K562 (cell line): ENCODE data around the gene TRRAP. TPM values are rescaled to one million over a fixed set of nuclear protein-coding genes. Genes with fewer than 3 reads are reported as not detected.

Experiments used
- ATAC-seq: fragments of 200-7000 bp; cut with Tn5 transposase; 3 replicates; pipeline ENCODE4 v1.9.1; 2020; ENCODE audit warnings: moderate library complexity
- BruUV-seq: library from RNA; stranded (reverse); fragments of 400-500 nt; replicated peaks from 2 replicates; lab custom pipeline; 2021; lab: Mats Ljungman, UMichigan
- CTCF ChIA-PET: fragments of 300-600 bp; formaldehyde crosslinking; extraction: SDS; loops from one replicate; lab custom pipeline; 2021; ENCODE audit warnings: low intra/inter-chr PET ratio; lab: Yijun Ruan, JAX
- POLR2A ChIA-PET: fragments of 300-600, 350-650 bp; sonication (Branson Sonifier 250); formaldehyde crosslinking; extraction: SDS; loops from one replicate; lab custom pipeline; 2021; ENCODE audit warnings: antibody characterized with exemption, inconsistent platforms; lab: Yijun Ruan, JAX
- DNase-seq, 4 experiments: peaks; one replicate each; pipeline versions ENCODE4 v3.0.0 to v3.0.0-alpha.2; 2011 to 2018; ENCODE audit warnings: low spot score in 3 of 4, mixed read lengths in 3 of 4; ENCODE audit errors: extremely low read depth in 1 of 4
- FAIRE-seq: peaks from 2 replicates; lab custom pipeline; 2011; peaks lifted over from hg19 to GRCh38; lab: Jason Lieb, UNC
- H2AFZ ChIP-seq: 2 replicates; pipeline ENCODE4 v1.6.0; 2011; ENCODE audit warnings: low read depth, low read length, control low read depth, inconsistent platforms
- H3K27ac ChIP-seq: fragments of 200-600 bp; 3 replicates; pipeline ENCODE4 v1.8.0; 2011; ENCODE audit warnings: low read depth, mild to moderate bottlenecking, control low read depth, inconsistent platforms, low read length, moderate library complexity, mixed read lengths; ENCODE audit errors: extremely low read depth
- H3K27me3 ChIP-seq, 2 experiments: fragments of 300-600 bp in 1 of 2; 2 replicates in 1 of 2; 3 replicates in 1 of 2; pipeline versions ENCODE4 v1.6.0 to v1.8.0; 2011; ENCODE audit warnings: inconsistent platforms in 2 of 2, low read length in 2 of 2, mild to moderate bottlenecking in 1 of 2, mixed read lengths in 1 of 2, moderate library complexity in 1 of 2; ENCODE audit not compliant: control insufficient read depth in 2 of 2, insufficient read depth in 2 of 2
- H3K36me3 ChIP-seq: fragments of 300-600 bp; 3 replicates; pipeline ENCODE4 v1.8.0; 2011; ENCODE audit warnings: mild to moderate bottlenecking, low read length, inconsistent platforms; ENCODE audit not compliant: control insufficient read depth, insufficient read depth
- H3K4me1 ChIP-seq, 2 experiments: fragments of 200-600 bp in 1 of 2; replicated peaks in 1 of 2; 2 replicates in 1 of 2; 3 replicates in 1 of 2; pipeline versions ENCODE4 v1.5.1 to v1.8.0; 2011; ENCODE audit warnings: inconsistent platforms in 2 of 2, low read length in 2 of 2, mild to moderate bottlenecking in 1 of 2, mixed read lengths in 1 of 2, moderate library complexity in 1 of 2; ENCODE audit not compliant: control insufficient read depth in 2 of 2, insufficient read depth in 2 of 2
- H3K4me2 ChIP-seq: 2 replicates; pipeline ENCODE4 v1.6.1; 2011; ENCODE audit warnings: low read length, control low read depth, inconsistent platforms, mixed read lengths; ENCODE audit not compliant: insufficient read depth
- H3K4me3 ChIP-seq: fragments of 200-600 bp; sonication (generic), shearing (Covaris generic); 2 replicates; pipeline ENCODE4 v1.5.1; 2016; ENCODE audit warnings: control low read depth, inconsistent platforms
- H3K79me2 ChIP-seq: fragments of 200-600 bp; 3 replicates; pipeline ENCODE4 v1.8.0; 2011; ENCODE audit warnings: low read length, inconsistent platforms; ENCODE audit not compliant: control insufficient read depth, insufficient read depth
- H3K9ac ChIP-seq, 2 experiments: 2 replicates each; pipeline versions ENCODE4 v1.6.0 to v1.6.1; 2011; ENCODE audit warnings: low read depth in 2 of 2, low read length in 2 of 2, control low read depth in 1 of 2, inconsistent platforms in 1 of 2, mild to moderate bottlenecking in 1 of 2, mixed read lengths in 1 of 2; ENCODE audit not compliant: insufficient read depth in 1 of 2
- H3K9me1 ChIP-seq: one replicate; pipeline ENCODE4 v1.6.0; 2011; ENCODE audit warnings: inconsistent platforms, mild to moderate bottlenecking, low read length, moderate library complexity; ENCODE audit not compliant: control insufficient read depth, insufficient read depth
- H3K9me3 ChIP-seq: replicated peaks from 2 replicates; pipeline ENCODE4 v1.5.1; 2011; ENCODE audit warnings: low read depth, low read length, inconsistent platforms; ENCODE audit not compliant: control insufficient read depth, insufficient read depth
- H4K20me1 ChIP-seq: replicated peaks from 2 replicates; pipeline ENCODE4 v1.6.1; 2011; ENCODE audit warnings: low read length, inconsistent platforms, mixed read lengths; ENCODE audit not compliant: control insufficient read depth, insufficient read depth
- ELF1 ChIP-seq: fragments of 200-800 bp; sonication (Bioruptor generic); IDR thresholded peaks from 2 replicates; pipeline ENCODE4 v1.6.1; 2016; ENCODE audit warnings: missing genetic modification characterization, missing compliant biosample characterization
- JUNB ChIP-seq: fragments of 450-650 bp; formaldehyde crosslinking; conservative IDR thresholded peaks from 2 replicates; pipeline ENCODE4 v1.4.0; 2020; ENCODE audit warnings: mild to moderate bottlenecking
- POLR2G ChIP-seq: fragments of 200-400 bp; formaldehyde crosslinking; IDR thresholded peaks from 2 replicates; pipeline ENCODE4 v1.6.1; 2017; ENCODE audit warnings: low read depth, mild to moderate bottlenecking, antibody characterized with exemption, low read length, moderate library complexity
- ZNF184 ChIP-seq: sonication (generic); formaldehyde crosslinking; IDR thresholded peaks from 2 replicates; pipeline ENCODE4 v1.5.0; 2020; ENCODE audit warnings: missing genetic modification reagents
- WGBS: fragments of 100-300 bp; shearing (Covaris generic); methylation state at CpG from one replicate; pipeline ENCODE4 v1.1.6; 2016; ENCODE audit warnings: low coverage, mixed read lengths; ENCODE audit not compliant: insufficient coverage; ENCODE audit errors: missing lambda C conversion rate; 5-methylcytosine and 5-hydroxymethylcytosine counted together
- in situ Hi-C: fragments of 300-500 bp; cut with MboI; formaldehyde crosslinking; loops from 4 replicates; pipeline ENCODE4 v1.15.0; 2018; ENCODE audit warnings: inconsistent platforms, mixed read lengths
- intact Hi-C: fragments of 100-400 bp; cut with micrococcal nuclease; formaldehyde crosslinking; loops from 2 replicates; pipeline ENCODE4 v1.14.2; 2022
- polyA plus RNA-seq, 8 experiments: library from polyadenylated mRNA; depleted of rRNA in 4 of 8; stranded (reverse) in 5 of 8; unstranded in 3 of 8; fragments of >200 nt; fragmentation: Nextera tagmentation in 2 of 8; fragmentation: Illumina TruSeq in 1 of 8; extraction: Ambion mirVana in 2 of 8; extraction: Trizol in 1 of 8; gene quantifications; 2 replicates each; pipeline versions ENCODE4 v1.2.1 to v1.2.3, GENCODE V29; 2011 to 2014; ENCODE audit warnings: inconsistent platforms in 1 of 8, missing spikeins in 1 of 8
- total RNA-seq, 7 experiments: library from RNA; depleted of rRNA in 6 of 7; stranded (reverse); fragments of >200 nt in 6 of 7; fragmentation: Illumina TruSeq in 2 of 7; extraction: Trizol in 2 of 7; gene quantifications; 2 replicates each; pipeline versions ENCODE4 v1.2.1 to v1.2.3, GENCODE V29; 2011 to 2021; ENCODE audit warnings: low replicate concordance in 1 of 7
- TF ChIP-seq, protein P1 (sequence below): sonication (generic); formaldehyde crosslinking; IDR thresholded peaks from 2 replicates; pipeline ENCODE4 v1.9.0; 2022; ENCODE audit warnings: mild to moderate bottlenecking, missing genetic modification reagents
- TF ChIP-seq, protein P2 (sequence below), 3 experiments: IDR thresholded peaks in 2 of 3; conservative IDR thresholded peaks in 1 of 3; 2 replicates each; pipeline ENCODE4 v1.5.1; 2011 to 2012; ENCODE audit warnings: low read length in 3 of 3, mild to moderate bottlenecking in 3 of 3, control low read depth in 2 of 3, improper control_type of control experiment in 1 of 3, inconsistent platforms in 1 of 3, low read depth in 1 of 3, mixed read lengths in 1 of 3, moderate library complexity in 1 of 3; ENCODE audit not compliant: insufficient read depth in 2 of 3
- TF ChIP-seq, protein P3 (sequence below): fragments of 250-450 bp; sonication (Bioruptor Pico); IDR thresholded peaks from 2 replicates; pipeline ENCODE4 v1.5.0; 2021; ENCODE audit warnings: mild to moderate bottlenecking, borderline replicate concordance
- TF ChIP-seq, protein P4 (sequence below): fragments of 250-450 bp; sonication (Bioruptor Pico); IDR thresholded peaks from 2 replicates; pipeline ENCODE4 v1.5.0; 2021

TRRAP gene
- total and polyA plus RNA-seq, 9 of the 15 experiments (the other 6 are each of a cell fraction or from before 2014, with no cell fraction given) = 1.3 to 47.2 (median 9.7) TPM

GRCh38 chr7:98993024-98993897, 114.9 kb downstream of the TRRAP start:
- peak; percentile 51; the same call in 1 of the 3 replicates for ATAC-seq
- Histone ChIP-seq H3K9me1 (no peaks in the 10 kb centered on the region), H3K4me1 (no peaks in the 10 kb centered on the region), H3K9me3 (no peaks in the 10 kb centered on the region), H3K79me2 (no peaks in the 10 kb centered on the region), H3K36me3 (peaks cover 92% of the 10 kb centered on the region), H4K20me1 (no peaks in the 10 kb centered on the region), H3K4me3 (no peak overlapping the region), H2AFZ (no peak overlapping the region), H3K4me2 (no peak overlapping the region), H3K27me3 (no peaks in the 10 kb centered on the region), H3K27ac (no peak overlapping the region), H3K9ac (no peak overlapping the region)
- DNase-seq = peak in 3 of 4 experiments; percentile 7 to 37 (median 35)
- ChIA-PET CTCF (no interaction called here), POLR2A (no interaction called here)
- 91% methylated on average over 32 of the region's 32 CpGs for WGBS
- peak; percentile 32 for FAIRE-seq
- no TSS peak for BruUV-seq
- TF ChIP-seq, protein P1, sequence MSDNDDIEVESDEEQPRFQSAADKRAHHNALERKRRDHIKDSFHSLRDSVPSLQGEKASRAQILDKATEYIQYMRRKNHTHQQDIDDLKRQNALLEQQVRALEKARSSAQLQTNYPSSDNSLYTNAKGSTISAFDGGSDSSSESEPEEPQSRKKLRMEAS = no peak
- TF ChIP-seq JUNB (CRISPR knock-in tag) (no peak), ELF1 (tag) (no peak), POLR2G (peak; percentile 43), ZNF184 (CRISPR knock-in tag) (no peak)
- TF ChIP-seq, protein P2, sequence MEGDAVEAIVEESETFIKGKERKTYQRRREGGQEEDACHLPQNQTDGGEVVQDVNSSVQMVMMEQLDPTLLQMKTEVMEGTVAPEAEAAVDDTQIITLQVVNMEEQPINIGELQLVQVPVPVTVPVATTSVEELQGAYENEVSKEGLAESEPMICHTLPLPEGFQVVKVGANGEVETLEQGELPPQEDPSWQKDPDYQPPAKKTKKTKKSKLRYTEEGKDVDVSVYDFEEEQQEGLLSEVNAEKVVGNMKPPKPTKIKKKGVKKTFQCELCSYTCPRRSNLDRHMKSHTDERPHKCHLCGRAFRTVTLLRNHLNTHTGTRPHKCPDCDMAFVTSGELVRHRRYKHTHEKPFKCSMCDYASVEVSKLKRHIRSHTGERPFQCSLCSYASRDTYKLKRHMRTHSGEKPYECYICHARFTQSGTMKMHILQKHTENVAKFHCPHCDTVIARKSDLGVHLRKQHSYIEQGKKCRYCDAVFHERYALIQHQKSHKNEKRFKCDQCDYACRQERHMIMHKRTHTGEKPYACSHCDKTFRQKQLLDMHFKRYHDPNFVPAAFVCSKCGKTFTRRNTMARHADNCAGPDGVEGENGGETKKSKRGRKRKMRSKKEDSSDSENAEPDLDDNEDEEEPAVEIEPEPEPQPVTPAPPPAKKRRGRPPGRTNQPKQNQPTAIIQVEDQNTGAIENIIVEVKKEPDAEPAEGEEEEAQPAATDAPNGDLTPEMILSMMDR (IDR thresholded peaks at IDR 0.05 in 2 of 3, conservative IDR thresholded peaks at IDR 0.05 in 1 of 3; ENCODE audit: insufficient read depth in 2 of 3, low read depth in 1 of 3, low read length in 3 of 3) = peak; percentile 18 to 29 (median 27); a peak in 2 of 6 replicates
- TF ChIP-seq, protein P3, sequence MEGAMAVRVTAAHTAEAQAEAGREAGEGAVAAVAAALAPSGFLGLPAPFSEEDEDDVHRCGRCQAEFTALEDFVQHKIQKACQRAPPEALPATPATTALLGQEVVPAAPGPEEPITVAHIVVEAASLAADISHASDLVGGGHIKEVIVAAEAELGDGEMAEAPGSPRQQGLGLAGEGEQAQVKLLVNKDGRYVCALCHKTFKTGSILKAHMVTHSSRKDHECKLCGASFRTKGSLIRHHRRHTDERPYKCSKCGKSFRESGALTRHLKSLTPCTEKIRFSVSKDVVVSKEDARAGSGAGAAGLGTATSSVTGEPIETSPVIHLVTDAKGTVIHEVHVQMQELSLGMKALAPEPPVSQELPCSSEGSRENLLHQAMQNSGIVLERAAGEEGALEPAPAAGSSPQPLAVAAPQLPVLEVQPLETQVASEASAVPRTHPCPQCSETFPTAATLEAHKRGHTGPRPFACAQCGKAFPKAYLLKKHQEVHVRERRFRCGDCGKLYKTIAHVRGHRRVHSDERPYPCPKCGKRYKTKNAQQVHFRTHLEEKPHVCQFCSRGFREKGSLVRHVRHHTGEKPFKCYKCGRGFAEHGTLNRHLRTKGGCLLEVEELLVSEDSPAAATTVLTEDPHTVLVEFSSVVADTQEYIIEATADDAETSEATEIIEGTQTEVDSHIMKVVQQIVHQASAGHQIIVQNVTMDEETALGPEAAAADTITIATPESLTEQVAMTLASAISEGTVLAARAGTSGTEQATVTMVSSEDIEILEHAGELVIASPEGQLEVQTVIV (CRISPR knock-in tag) = no peak
- TF ChIP-seq, protein P4, sequence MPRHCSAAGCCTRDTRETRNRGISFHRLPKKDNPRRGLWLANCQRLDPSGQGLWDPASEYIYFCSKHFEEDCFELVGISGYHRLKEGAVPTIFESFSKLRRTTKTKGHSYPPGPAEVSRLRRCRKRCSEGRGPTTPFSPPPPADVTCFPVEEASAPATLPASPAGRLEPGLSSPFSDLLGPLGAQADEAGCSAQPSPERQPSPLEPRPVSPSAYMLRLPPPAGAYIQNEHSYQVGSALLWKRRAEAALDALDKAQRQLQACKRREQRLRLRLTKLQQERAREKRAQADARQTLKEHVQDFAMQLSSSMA (CRISPR knock-in tag) = no peak
- intact Hi-C loops (no loop called here), in situ Hi-C loops (no loop called here)
